K562 (cell line): ENCODE results near the gene TINCR. TPM values are rescaled to one million over a fixed set of nuclear protein-coding genes. Genes with fewer than 3 reads are reported as not detected.

Experiments
- GMEB1 ChIP-seq: fragments of 250-450 bp; sonication (Bioruptor Pico); IDR thresholded peaks from 2 replicates; pipeline ENCODE4 v1.4.0; 2020; ENCODE audit warnings: mild to moderate bottlenecking
- IRF9 ChIP-seq: fragments of 450-650 bp; IDR thresholded peaks from 2 replicates; pipeline ENCODE4 v1.6.1; 2016; ENCODE audit warnings: missing biosample characterization, missing genetic modification characterization
- PPARD ChIP-seq: fragments of 250-450 bp; sonication (Bioruptor Pico); IDR thresholded peaks from 2 replicates; pipeline ENCODE4 v1.8.0; 2022; ENCODE audit warnings: inconsistent platforms, mild to moderate bottlenecking, moderate library complexity
- PTRF ChIP-seq: fragments of 450-650 bp; IDR thresholded peaks from 2 replicates; pipeline ENCODE4 v1.6.1; 2016; ENCODE audit warnings: mild to moderate bottlenecking, missing genetic modification characterization, missing compliant biosample characterization
- RB1 ChIP-seq: fragments of 450-650 bp; IDR thresholded peaks from 2 replicates; pipeline ENCODE4 v1.6.1; 2017; ENCODE audit warnings: low read depth, mild to moderate bottlenecking
- SREBF2 ChIP-seq: sonication (generic); formaldehyde crosslinking; IDR thresholded peaks from 2 replicates; pipeline ENCODE4 v1.4.0; 2020; ENCODE audit warnings: mild to moderate bottlenecking, missing genetic modification reagents
- ZHX1 ChIP-seq: fragments of 150-350 bp; conservative IDR thresholded peaks from 2 replicates; pipeline ENCODE4 v1.6.1; 2014; ENCODE audit warnings: low read length
- ZNF589 ChIP-seq: fragments of 200-800 bp; sonication (Bioruptor generic); IDR thresholded peaks from 2 replicates; pipeline ENCODE4 v1.6.1; 2016; ENCODE audit warnings: low read depth, missing genetic modification characterization, missing compliant biosample characterization
- polyA plus RNA-seq, 8 experiments: library from polyadenylated mRNA; depleted of rRNA in 4 of 8; stranded (reverse) in 5 of 8; unstranded in 3 of 8; fragments of >200 nt; fragmentation: Nextera tagmentation in 2 of 8; fragmentation: Illumina TruSeq in 1 of 8; extraction: Ambion mirVana in 2 of 8; extraction: Trizol in 1 of 8; gene quantifications; 2 replicates each; pipeline versions ENCODE4 v1.2.1 to v1.2.3, GENCODE V29; 2011 to 2014; ENCODE audit warnings: inconsistent platforms in 1 of 8, missing spikeins in 1 of 8
- total RNA-seq, 7 experiments: library from RNA; depleted of rRNA in 6 of 7; stranded (reverse); fragments of >200 nt in 6 of 7; fragmentation: Illumina TruSeq in 2 of 7; extraction: Trizol in 2 of 7; gene quantifications; 2 replicates each; pipeline versions ENCODE4 v1.2.1 to v1.2.3, GENCODE V29; 2011 to 2021; ENCODE audit warnings: low replicate concordance in 1 of 7

TINCR gene
- total and polyA plus RNA-seq, 9 of the 15 experiments (the other 6 are each of a cell fraction or from before 2014, with no cell fraction given) = 0.03 to 0.24 (median 0.09) TPM; not detected in 1

- TF ChIP-seq ZHX1 = no peak
- no peak for TF ChIP-seq GMEB1
- TF ChIP-seq PPARD = no peak
- TF ChIP-seq IRF9 = no peak
- no peak for TF ChIP-seq PTRF
- no peak for TF ChIP-seq RB1
- no peak for TF ChIP-seq ZNF589 (CRISPR knock-in tag)
- TF ChIP-seq SREBF2 (CRISPR knock-in tag) = no peak
These were observed 26.8 kb upstream of the TINCR start (continued) for GRCh38 chr19:5594521-5594950.
